Keratinocyte (primary cell): ENCODE data around the gene NOP14. TPM values are rescaled to one million over a fixed set of nuclear protein-coding genes. Genes with fewer than 3 reads are reported as not detected.

Source experiments
- DNase-seq: peaks from one replicate; pipeline ENCODE4 v3.0.0-alpha.2; 2011; ENCODE audit warnings: low read depth, missing footprints, low spot score
- FAIRE-seq: peaks from 2 replicates; lab custom pipeline; 2011; peaks lifted over from hg19 to GRCh38; lab: Jason Lieb, UNC
- H2AFZ ChIP-seq: 2 replicates; pipeline ENCODE4 v1.6.0; 2012; ENCODE audit warnings: low read length, control low read depth, inconsistent platforms; ENCODE audit not compliant: control insufficient read depth
- H3K27ac ChIP-seq: 2 replicates; pipeline ENCODE4 v1.5.1; 2011; ENCODE audit warnings: low read length; ENCODE audit not compliant: control insufficient read depth, insufficient read depth
- H3K27me3 ChIP-seq: 3 replicates; pipeline ENCODE4 v1.6.0; 2011; ENCODE audit warnings: low read length; ENCODE audit not compliant: control insufficient read depth, insufficient read depth; ENCODE audit errors: extremely low read depth
- H3K36me3 ChIP-seq, 2 experiments: 2 replicates in 1 of 2; 3 replicates in 1 of 2; pipeline ENCODE4 v1.5.1; 2011; ENCODE audit warnings: low read length in 2 of 2, mild to moderate bottlenecking in 1 of 2; ENCODE audit not compliant: control insufficient read depth in 2 of 2, insufficient read depth in 2 of 2; ENCODE audit errors: extremely low read depth in 1 of 2
- H3K4me1 ChIP-seq: 3 replicates; pipeline ENCODE4 v1.5.1; 2011; ENCODE audit warnings: low read length; ENCODE audit not compliant: control insufficient read depth, insufficient read depth; ENCODE audit errors: extremely low read depth
- H3K4me2 ChIP-seq: 3 replicates; pipeline ENCODE4 v1.6.0; 2011; ENCODE audit warnings: low read depth, low read length; ENCODE audit not compliant: control insufficient read depth, insufficient read depth; ENCODE audit errors: extremely low read depth
- H3K4me3 ChIP-seq, 3 experiments: fragments of 200-600 bp in 1 of 3; sonication (generic) in 1 of 3; 2 replicates in 2 of 3; 3 replicates in 1 of 3; pipeline ENCODE4 v1.5.1; 2011 to 2016; ENCODE audit warnings: low read length in 3 of 3, mild to moderate bottlenecking in 3 of 3, control low read depth in 2 of 3, inconsistent platforms in 1 of 3, low read depth in 1 of 3, mixed read lengths in 1 of 3, mixed run types in 1 of 3, moderate library complexity in 1 of 3; ENCODE audit not compliant: control insufficient read depth in 2 of 3, insufficient read depth in 2 of 3; ENCODE audit errors: extremely low read depth in 1 of 3
- H3K79me2 ChIP-seq: 2 replicates; pipeline ENCODE4 v1.6.0; 2012; ENCODE audit warnings: low read length; ENCODE audit not compliant: control insufficient read depth, insufficient read depth
- H3K9ac ChIP-seq: 3 replicates; pipeline ENCODE4 v1.6.0; 2011; ENCODE audit warnings: low read length; ENCODE audit not compliant: control insufficient read depth, insufficient read depth; ENCODE audit errors: extremely low read depth
- H3K9me1 ChIP-seq: 3 replicates; pipeline ENCODE4 v1.6.0; 2011; ENCODE audit warnings: low read length; ENCODE audit not compliant: control insufficient read depth, insufficient read depth; ENCODE audit errors: extremely low read depth
- H3K9me3 ChIP-seq: 2 replicates; pipeline ENCODE4 v1.5.1; 2012; ENCODE audit warnings: low read depth, low read length; ENCODE audit not compliant: control insufficient read depth
- H4K20me1 ChIP-seq: 3 replicates; pipeline ENCODE4 v1.6.0; 2011; ENCODE audit warnings: low read length; ENCODE audit not compliant: control insufficient read depth, insufficient read depth; ENCODE audit errors: extremely low read depth
- EZH2 ChIP-seq: IDR thresholded peaks from one replicate; pipeline ENCODE4 v1.6.1; 2012; ENCODE audit warnings: inconsistent platforms, mild to moderate bottlenecking, low read length, moderate library complexity
- dilution Hi-C: fragments of 300-500 bp; cut with MboI; formaldehyde crosslinking; loops from one replicate; pipeline ENCODE4 v1.7.0; 2020; ENCODE audit warnings: low sequenced_read_pairs; ENCODE audit not compliant: extremely low pct_ligation_motif_present
- polyA plus RNA-seq, 5 experiments: library from polyadenylated mRNA; depleted of rRNA in 3 of 5; stranded (reverse) in 3 of 5; stranded (forward) in 1 of 5; unstranded in 1 of 5; fragments of >200 nt; gene quantifications; 1 replicate in 1 of 5; 2 replicates in 3 of 5; 3 replicates in 1 of 5; pipeline versions ENCODE4 v1.2.1 to v1.2.3, GENCODE V29; 2011 to 2012; ENCODE audit warnings: missing spikeins in 2 of 5, low read depth in 1 of 5, low replicate concordance in 1 of 5
- TF ChIP-seq, protein P1 (sequence below), 3 experiments: IDR thresholded peaks in 1 of 3; conservative IDR thresholded peaks in 1 of 3; optimal IDR thresholded peaks in 1 of 3; 2 replicates in 2 of 3; 3 replicates in 1 of 3; pipeline versions ENCODE3 to v1.5.1; 2011; ENCODE audit warnings: low read length in 3 of 3, mild to moderate bottlenecking in 3 of 3, moderate library complexity in 2 of 3, control low read depth in 1 of 3, inconsistent platforms in 1 of 3; ENCODE audit not compliant: insufficient read depth in 2 of 3; ENCODE audit errors: extremely low read depth in 1 of 3

NOP14 gene
- polyA plus RNA-seq, 1 donor (not counting 4 experiments of a cell fraction or from before 2014, with no cell fraction given), result 21.8 TPM

DNA sequence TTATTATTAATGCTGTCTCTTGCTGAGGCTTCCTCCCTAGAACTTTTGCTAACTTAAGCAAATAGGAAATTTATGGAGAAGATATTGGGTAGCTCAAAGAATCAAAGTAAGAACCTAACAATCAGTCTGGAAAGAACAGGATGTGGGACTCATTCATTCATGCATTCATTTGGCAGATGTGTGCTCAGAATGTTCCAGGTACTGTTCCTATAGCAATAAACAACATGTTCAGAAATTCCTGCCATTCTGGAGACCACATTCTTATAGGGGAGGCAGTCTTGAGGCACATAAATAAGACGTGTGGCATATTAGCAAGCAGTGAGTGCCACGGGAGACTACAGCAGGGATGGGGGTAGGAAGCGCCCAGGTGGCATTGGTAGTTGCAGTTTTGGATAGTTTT is 5.2 kb upstream of the NOP14 start:
- Histone ChIP-seq H3K4me2 (no peak overlapping the region), H3K4me3 (no peak overlapping the region), H3K9me3 (no peaks in the 10 kb centered on the region), H3K9ac (no peak overlapping the region), H3K27ac (no peak overlapping the region), H3K36me3 (no peaks in the 10 kb centered on the region), H3K9me1 (no peaks in the 10 kb centered on the region), H3K4me1 (peaks cover 5% of the 10 kb centered on the region), H2AFZ (no peak overlapping the region), H3K27me3 (no peaks in the 10 kb centered on the region), H4K20me1 (no peaks in the 10 kb centered on the region), H3K79me2 (peaks cover 6% of the 10 kb centered on the region)
- TF ChIP-seq EZH2, result no peak
- TF ChIP-seq, protein P1, sequence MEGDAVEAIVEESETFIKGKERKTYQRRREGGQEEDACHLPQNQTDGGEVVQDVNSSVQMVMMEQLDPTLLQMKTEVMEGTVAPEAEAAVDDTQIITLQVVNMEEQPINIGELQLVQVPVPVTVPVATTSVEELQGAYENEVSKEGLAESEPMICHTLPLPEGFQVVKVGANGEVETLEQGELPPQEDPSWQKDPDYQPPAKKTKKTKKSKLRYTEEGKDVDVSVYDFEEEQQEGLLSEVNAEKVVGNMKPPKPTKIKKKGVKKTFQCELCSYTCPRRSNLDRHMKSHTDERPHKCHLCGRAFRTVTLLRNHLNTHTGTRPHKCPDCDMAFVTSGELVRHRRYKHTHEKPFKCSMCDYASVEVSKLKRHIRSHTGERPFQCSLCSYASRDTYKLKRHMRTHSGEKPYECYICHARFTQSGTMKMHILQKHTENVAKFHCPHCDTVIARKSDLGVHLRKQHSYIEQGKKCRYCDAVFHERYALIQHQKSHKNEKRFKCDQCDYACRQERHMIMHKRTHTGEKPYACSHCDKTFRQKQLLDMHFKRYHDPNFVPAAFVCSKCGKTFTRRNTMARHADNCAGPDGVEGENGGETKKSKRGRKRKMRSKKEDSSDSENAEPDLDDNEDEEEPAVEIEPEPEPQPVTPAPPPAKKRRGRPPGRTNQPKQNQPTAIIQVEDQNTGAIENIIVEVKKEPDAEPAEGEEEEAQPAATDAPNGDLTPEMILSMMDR (optimal IDR thresholded peaks at IDR 0.05 in 1 of 3, IDR thresholded peaks at IDR 0.05 in 1 of 3, conservative IDR thresholded peaks at IDR 0.05 in 1 of 3; ENCODE audit: extremely low read depth in 1 of 3, insufficient read depth in 2 of 3, low read length in 3 of 3), result no peak
- FAIRE-seq (no peak), DNase-seq (no peak)
- dilution Hi-C loops, result no loop called here

DNA sequence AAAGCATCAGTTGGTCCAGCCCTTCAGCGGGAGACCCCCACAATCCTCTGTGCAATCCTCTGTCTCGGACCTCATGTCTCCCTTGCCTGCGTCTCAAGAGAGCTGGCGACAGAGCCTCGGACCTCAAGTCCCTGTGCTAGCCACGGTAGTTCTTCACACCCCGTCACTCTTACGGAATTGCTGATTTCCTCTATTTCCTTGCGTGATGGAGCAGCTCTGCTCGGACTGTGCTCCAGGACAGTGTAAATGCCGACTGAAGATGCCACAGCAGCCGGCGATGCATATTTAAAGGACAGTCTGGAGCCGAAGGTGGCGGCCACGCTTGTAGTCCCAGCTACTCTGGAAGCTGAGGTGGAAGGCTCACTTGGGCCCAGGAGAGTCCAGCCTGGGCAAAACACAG is 2.1 kb upstream of the NOP14 start:
- H3K79me2 ChIP-seq, result peaks cover 29% of the 10 kb centered on the region
- dilution Hi-C loops, result no loop called here
- DNase-seq, result no peak
- no peak overlapping the region for H3K27ac ChIP-seq
- no peak overlapping the region for H2AFZ ChIP-seq
- no peaks in the 10 kb centered on the region for H3K27me3 ChIP-seq
- no peaks in the 10 kb centered on the region for H3K9me3 ChIP-seq
- no peaks in the 10 kb centered on the region for H3K9me1 ChIP-seq
- TF ChIP-seq, protein P1 (optimal IDR thresholded peaks at IDR 0.05 in 1 of 3, IDR thresholded peaks at IDR 0.05 in 1 of 3, conservative IDR thresholded peaks at IDR 0.05 in 1 of 3; ENCODE audit: extremely low read depth in 1 of 3, insufficient read depth in 2 of 3, low read length in 3 of 3), result no peak
- TF ChIP-seq EZH2, result no peak
- no peak overlapping the region for H3K4me2 ChIP-seq
- H3K36me3 ChIP-seq, result peaks cover 0 to 7% of the 10 kb centered on the region in 2 experiments
- H3K4me3 ChIP-seq, result no peak overlapping the region
- H3K9ac ChIP-seq, result no peak overlapping the region
- peaks cover 8% of the 10 kb centered on the region for H4K20me1 ChIP-seq
- H3K4me1 ChIP-seq, result peaks cover 14% of the 10 kb centered on the region
- no peak for FAIRE-seq
